ENCODE measurements around the gene IFT80.
"Not testable (repeated sequence)": the region's sequence is repeated elsewhere in the genome, so short reads cannot be mapped to it uniquely, and the experiment has no call there.

IFT80 gene

GRCh38 chr3:160355826-160356225, 43.2 kb downstream of the IFT80 start:
- no peak for DNase-seq

GRCh38 chr3:160346511-160346910, 52.5 kb downstream of the IFT80 start:
- no peak for DNase-seq

- DNase-seq = no peak
These were observed 55.9 kb downstream of the IFT80 start for GRCh38 chr3:160343132-160343531.

GRCh38 chr3:160340351-160340750, 58.7 kb downstream of the IFT80 start:
- DNase-seq = no peak

- DNase-seq = no peak
These were observed 67.7 kb downstream of the IFT80 start for GRCh38 chr3:160331127-160331937.

- no peak for DNase-seq
These were observed 68.3 kb downstream of the IFT80 start for GRCh38 chr3:160330690-160331089.

- no peak for DNase-seq
These were observed 68.9 kb downstream of the IFT80 start for GRCh38 chr3:160330109-160330508.

GRCh38 chr3:160326286-160326685, 72.7 kb downstream of the IFT80 start:
- not testable (repeated sequence) for DNase-seq

GRCh38 chr3:160321821-160322220, 77.2 kb downstream of the IFT80 start:
- DNase-seq = not testable (repeated sequence)

GRCh38 chr3:160319322-160319721, 79.7 kb downstream of the IFT80 start:
- no peak for DNase-seq

GRCh38 chr3:160314995-160315394, 84.0 kb downstream of the IFT80 start:
- no peak for DNase-seq

- DNase-seq = no peak
These were observed 86.9 kb downstream of the IFT80 start for GRCh38 chr3:160312014-160312624.

GRCh38 chr3:160302806-160303205, 96.2 kb downstream of the IFT80 start:
- DNase-seq = no peak

- DNase-seq = no peak
These were observed 102.4 kb downstream of the IFT80 start for GRCh38 chr3:160296591-160296990.

- DNase-seq = no peak
These were observed 107.1 kb downstream of the IFT80 start for GRCh38 chr3:160291909-160292299.

- DNase-seq = no peak
These were observed 107.6 kb downstream of the IFT80 start for GRCh38 chr3:160291290-160291908.

GRCh38 chr3:160287666-160288065, 111.4 kb downstream of the IFT80 start:
- no peak for DNase-seq

- DNase-seq = no peak
These were observed 112.8 kb downstream of the IFT80 start for GRCh38 chr3:160286231-160286630.

- DNase-seq = no peak
These were observed 118.2 kb downstream of the IFT80 start for GRCh38 chr3:160280836-160281235.

- no peak for DNase-seq
These were observed 119.4 kb downstream of the IFT80 start for GRCh38 chr3:160279657-160280056.

- DNase-seq = no peak
These were observed 120.8 kb downstream of the IFT80 start for GRCh38 chr3:160278210-160278609.

GRCh38 chr3:160265088-160265487, 133.9 kb downstream of the IFT80 start:
- DNase-seq = no peak

GRCh38 chr3:160260587-160261270, 138.3 kb downstream of the IFT80 start:
- DNase-seq = no peak

- DNase-seq = no peak
These were observed 139.4 kb downstream of the IFT80 start for GRCh38 chr3:160259589-160259988.

All from activated CD8-positive, alpha-beta memory T cell treated with anti-CD3 and anti-CD28 coated beads, Interleukin-2, amount 50 U/mL, for 4 hours (primary cell).